GM10266 (cell line): Measurements from ENCODE around the gene TEX48.

Experiments
- DNase-seq: peaks from one replicate; pipeline ENCODE4 v3.0.0; 2012; ENCODE audit errors: extremely low spot score
- CTCF ChIP-seq: IDR thresholded peaks from 2 replicates; pipeline ENCODE4 v1.5.1; 2012; ENCODE audit warnings: mild to moderate bottlenecking, low read depth; ENCODE audit not compliant: control insufficient read depth, insufficient read depth; ENCODE audit errors: missing control alignments

The TEX48 gene

GRCh38 chr9:114688909-114689610, 7.1 kb upstream of the TEX48 start:
- TF ChIP-seq CTCF, result no peak
- no peak for DNase-seq

GRCh38 chr9:114688379-114688778, 6.4 kb upstream of the TEX48 start:
- no peak for DNase-seq
- TF ChIP-seq CTCF, result no peak

GRCh38 chr9:114687034-114687433, 5.0 kb upstream of the TEX48 start:
- no peak for TF ChIP-seq CTCF
- no peak for DNase-seq

GRCh38 chr9:114685951-114686350, 4.0 kb upstream of the TEX48 start:
- DNase-seq, result no peak
- TF ChIP-seq CTCF, result no peak

GRCh38 chr9:114684036-114684435, 2.0 kb upstream of the TEX48 start:
- no peak for TF ChIP-seq CTCF
- DNase-seq, result no peak

GRCh38 chr9:114682846-114683245, 854 bp upstream of the TEX48 start:
- TF ChIP-seq CTCF, result no peak

GRCh38 chr9:114680259-114681001, 1.6 kb downstream of the TEX48 start:
- DNase-seq, result no peak

More at GRCh38 chr9:114682846-114683245, 854 bp upstream of the TEX48 start:
- no peak for DNase-seq

More at GRCh38 chr9:114680259-114681001, 1.6 kb downstream of the TEX48 start:
- no peak for TF ChIP-seq CTCF
